Stomach (tissue), 4 donors: ENCODE data around the gene ARHGAP40.

Source experiments
- CTCF ChIP-seq, 7 experiments: fragments of 450-650 bp in 4 of 7; fragments of 200-600 bp in 3 of 7; sonication (generic) in 3 of 7; IDR thresholded peaks; one replicate each; pipeline ENCODE4 v1.5.1; 2016 to 2019; ENCODE audit warnings: antibody characterized with exemption in 7 of 7, control low read depth in 2 of 7, mild to moderate bottlenecking in 1 of 7
- EP300 ChIP-seq: sonication (generic); formaldehyde crosslinking; IDR thresholded peaks from one replicate; pipeline ENCODE4 v1.6.1; 2017; ENCODE audit warnings: antibody characterized with exemption

- TF ChIP-seq CTCF (IDR thresholded peaks at IDR 0.05) = no peak
- TF ChIP-seq EP300 = no peak
Measured at GRCh38 chr20:38623061-38623460, 21.5 kb downstream of the ARHGAP40 start.
